ENCODE results near the gene GTPBP4.

DNA sequence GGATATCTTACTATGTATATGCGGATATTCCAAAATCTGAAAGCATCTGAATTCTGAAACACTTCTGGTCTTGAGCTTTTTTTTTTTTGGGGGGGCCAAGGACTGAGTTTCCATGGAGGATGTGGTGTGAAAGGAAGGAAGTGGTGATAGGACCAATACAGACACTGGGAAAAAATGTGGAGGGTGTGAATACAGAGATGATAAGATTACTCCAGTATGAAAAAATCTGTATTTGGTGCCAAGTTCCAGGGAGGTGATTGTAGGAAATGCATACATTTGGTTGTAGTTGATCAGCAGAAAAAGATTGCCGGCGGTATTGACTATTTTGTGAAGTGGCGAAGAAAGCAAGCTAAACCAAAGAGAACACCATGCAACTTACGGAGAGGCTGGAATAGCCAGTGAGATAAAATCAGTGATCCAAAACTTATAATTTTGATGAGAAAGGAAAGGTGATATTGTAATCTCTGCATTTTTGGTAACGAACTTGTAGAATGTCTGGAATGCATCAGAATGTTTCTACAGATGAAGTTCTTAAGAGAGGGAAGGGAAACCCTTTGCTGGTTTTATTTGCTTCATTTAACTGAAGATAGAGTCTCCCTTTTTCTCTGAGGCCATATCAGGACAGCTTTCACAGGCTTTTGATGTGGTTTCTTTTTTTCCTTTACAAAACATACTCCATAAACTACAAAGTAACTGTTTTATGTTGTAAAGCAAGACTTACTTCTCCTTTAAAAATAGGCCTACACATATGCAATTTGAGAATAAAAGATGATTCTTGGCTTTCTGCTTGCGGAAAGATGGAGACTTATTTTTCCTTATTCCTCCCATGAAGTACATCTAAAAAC lies 73.9 kb downstream of the GTPBP4 start:
- TF ChIP-seq, protein P1, sequence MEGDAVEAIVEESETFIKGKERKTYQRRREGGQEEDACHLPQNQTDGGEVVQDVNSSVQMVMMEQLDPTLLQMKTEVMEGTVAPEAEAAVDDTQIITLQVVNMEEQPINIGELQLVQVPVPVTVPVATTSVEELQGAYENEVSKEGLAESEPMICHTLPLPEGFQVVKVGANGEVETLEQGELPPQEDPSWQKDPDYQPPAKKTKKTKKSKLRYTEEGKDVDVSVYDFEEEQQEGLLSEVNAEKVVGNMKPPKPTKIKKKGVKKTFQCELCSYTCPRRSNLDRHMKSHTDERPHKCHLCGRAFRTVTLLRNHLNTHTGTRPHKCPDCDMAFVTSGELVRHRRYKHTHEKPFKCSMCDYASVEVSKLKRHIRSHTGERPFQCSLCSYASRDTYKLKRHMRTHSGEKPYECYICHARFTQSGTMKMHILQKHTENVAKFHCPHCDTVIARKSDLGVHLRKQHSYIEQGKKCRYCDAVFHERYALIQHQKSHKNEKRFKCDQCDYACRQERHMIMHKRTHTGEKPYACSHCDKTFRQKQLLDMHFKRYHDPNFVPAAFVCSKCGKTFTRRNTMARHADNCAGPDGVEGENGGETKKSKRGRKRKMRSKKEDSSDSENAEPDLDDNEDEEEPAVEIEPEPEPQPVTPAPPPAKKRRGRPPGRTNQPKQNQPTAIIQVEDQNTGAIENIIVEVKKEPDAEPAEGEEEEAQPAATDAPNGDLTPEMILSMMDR (IDR thresholded peaks at IDR 0.05), result no peak
- TF ChIP-seq EP300 (IDR thresholded peaks at IDR 0.05) (no peak), POLR2A (IDR thresholded peaks at IDR 0.05; ENCODE audit: low read depth) (no peak)

All from esophagus muscularis mucosa (tissue), 4 donors.